Parathyroid adenoma (tissue), 2 donors: ENCODE results near the gene GRAMD4.

Source experiments
- H2AFZ ChIP-seq: fragments of 300-600 bp; sonication (generic); one replicate; pipeline ENCODE4 v1.7.0; 2017; ENCODE audit warnings: antibody characterized with exemption, mild to moderate bottlenecking
- H3K27ac ChIP-seq: fragments of 300-600 bp; sonication (generic); one replicate; pipeline ENCODE4 v1.7.0; 2017
- H3K27me3 ChIP-seq: fragments of 300-600 bp; sonication (generic); one replicate; pipeline ENCODE4 v1.7.0; 2017; ENCODE audit warnings: low read length; ENCODE audit not compliant: control insufficient read depth, insufficient read depth
- H3K36me3 ChIP-seq: fragments of 300-600 bp; sonication (generic); one replicate; pipeline ENCODE4 v1.7.0; 2017; ENCODE audit warnings: low read length; ENCODE audit not compliant: control insufficient read depth, insufficient read depth
- H3K4me1 ChIP-seq: fragments of 300-600 bp; sonication (generic); one replicate; pipeline ENCODE4 v1.7.0; 2017; ENCODE audit warnings: control low read depth
- H3K4me2 ChIP-seq: fragments of 300-600 bp; sonication (generic); one replicate; pipeline ENCODE4 v1.7.0; 2017; ENCODE audit warnings: low read length
- H3K4me3 ChIP-seq: fragments of 300-600 bp; sonication (generic); one replicate; pipeline ENCODE4 v1.7.0; 2017; ENCODE audit warnings: low read depth, low read length
- H3K79me2 ChIP-seq: fragments of 300-600 bp; sonication (generic); one replicate; pipeline ENCODE4 v1.7.0; 2017; ENCODE audit warnings: control low read depth
- H3K9ac ChIP-seq: fragments of 300-600 bp; sonication (generic); one replicate; pipeline ENCODE4 v1.7.0; 2017; ENCODE audit warnings: mild to moderate bottlenecking
- H3K9me3 ChIP-seq: fragments of 300-600 bp; sonication (generic); one replicate; pipeline ENCODE4 v1.7.0; 2017; ENCODE audit warnings: low read length; ENCODE audit not compliant: control insufficient read depth
- CTCF ChIP-seq: fragments of 300-600 bp; sonication (generic); IDR thresholded peaks from one replicate; pipeline ENCODE4 v1.7.0; 2017; ENCODE audit warnings: antibody characterized with exemption, mild to moderate bottlenecking
- donor health status: primary hyperparathyroidism.

GRAMD4 gene

GRCh38 chr22:46650078-46650810 is 30.1 kb downstream of the GRAMD4 start:
- no peak overlapping the region for H2AFZ ChIP-seq
- no peak overlapping the region for H3K4me2 ChIP-seq
- H3K9ac ChIP-seq, result no peak overlapping the region
- no peaks in the 10 kb centered on the region for H3K4me1 ChIP-seq
- no peaks in the 10 kb centered on the region for H3K27me3 ChIP-seq
- peak overlapping the region; percentile 66 for H3K27ac ChIP-seq
- H3K36me3 ChIP-seq, result no peaks in the 10 kb centered on the region
- H3K4me3 ChIP-seq, result no peak overlapping the region
- no peaks in the 10 kb centered on the region for H3K9me3 ChIP-seq
- no peak for TF ChIP-seq CTCF
- no peaks in the 10 kb centered on the region for H3K79me2 ChIP-seq

- no peak overlapping the region for H3K9ac ChIP-seq
- H2AFZ ChIP-seq, result no peak overlapping the region
- no peaks in the 10 kb centered on the region for H3K79me2 ChIP-seq
- H3K4me1 ChIP-seq, result no peaks in the 10 kb centered on the region
- H3K27ac ChIP-seq, result no peak overlapping the region
- no peak for TF ChIP-seq CTCF
- H3K36me3 ChIP-seq, result no peaks in the 10 kb centered on the region
- no peak overlapping the region for H3K4me2 ChIP-seq
- no peak overlapping the region for H3K4me3 ChIP-seq
- no peaks in the 10 kb centered on the region for H3K27me3 ChIP-seq
- H3K9me3 ChIP-seq, result no peaks in the 10 kb centered on the region
Measured at GRCh38 chr22:46651316-46651715, 31.1 kb downstream of the GRAMD4 start.

GRCh38 chr22:46652081-46652846 is 32.1 kb downstream of the GRAMD4 start:
- H3K9ac ChIP-seq, result no peak overlapping the region
- no peak overlapping the region for H3K27ac ChIP-seq
- H3K4me3 ChIP-seq, result no peak overlapping the region
- TF ChIP-seq CTCF, result no peak
- no peaks in the 10 kb centered on the region for H3K4me1 ChIP-seq
- H3K79me2 ChIP-seq, result no peaks in the 10 kb centered on the region
- no peak overlapping the region for H2AFZ ChIP-seq
- H3K4me2 ChIP-seq, result no peak overlapping the region
- H3K27me3 ChIP-seq, result no peaks in the 10 kb centered on the region
- H3K9me3 ChIP-seq, result no peaks in the 10 kb centered on the region
- H3K36me3 ChIP-seq, result no peaks in the 10 kb centered on the region

GRCh38 chr22:46652847-46653331 is 32.7 kb downstream of the GRAMD4 start:
- H3K36me3 ChIP-seq, result no peaks in the 10 kb centered on the region
- TF ChIP-seq CTCF, result no peak
- no peak overlapping the region for H3K4me2 ChIP-seq
- H3K27ac ChIP-seq, result no peak overlapping the region
- no peaks in the 10 kb centered on the region for H3K27me3 ChIP-seq
- H3K4me1 ChIP-seq, result no peaks in the 10 kb centered on the region
- no peaks in the 10 kb centered on the region for H3K79me2 ChIP-seq
- H3K4me3 ChIP-seq, result no peak overlapping the region
- no peak overlapping the region for H2AFZ ChIP-seq
- no peaks in the 10 kb centered on the region for H3K9me3 ChIP-seq
- H3K9ac ChIP-seq, result no peak overlapping the region
